NCI-H2107 treated with DMSO at 0.1 percent for 48 hours (cell line): ENCODE results near the gene ARHGAP42.
A peak's percentile ranks its signal among the peaks of the same experiment; 100 is the strongest.

ENCODE experiments used
- DNase-seq: peaks from one replicate; lab custom pipeline; 2025; ENCODE audit not compliant: unreplicated experiment; lab: John Stamatoyannopoulos, UW

The ARHGAP42 gene

DNA sequence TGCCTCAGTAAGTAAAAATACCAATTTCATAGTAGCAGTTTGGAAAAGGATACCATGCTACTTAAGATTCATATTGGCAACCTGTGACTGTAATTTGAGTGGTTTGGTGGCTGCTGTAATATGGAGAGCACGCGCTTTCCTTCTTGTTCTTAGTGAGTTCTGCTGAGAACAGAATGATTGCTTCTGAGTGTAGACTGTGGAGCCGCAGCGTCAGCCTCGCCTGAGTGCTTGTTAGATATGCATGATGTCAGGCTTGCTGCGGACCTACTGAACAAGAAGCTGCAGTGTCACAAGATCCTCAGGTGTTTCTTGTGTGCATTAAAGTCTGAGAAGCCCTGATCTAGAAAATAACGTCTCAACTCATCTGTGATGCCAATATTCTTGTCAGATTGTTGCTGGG, 143.2 kb downstream of the ARHGAP42 start:
- peak; percentile 50 for DNase-seq

DNA sequence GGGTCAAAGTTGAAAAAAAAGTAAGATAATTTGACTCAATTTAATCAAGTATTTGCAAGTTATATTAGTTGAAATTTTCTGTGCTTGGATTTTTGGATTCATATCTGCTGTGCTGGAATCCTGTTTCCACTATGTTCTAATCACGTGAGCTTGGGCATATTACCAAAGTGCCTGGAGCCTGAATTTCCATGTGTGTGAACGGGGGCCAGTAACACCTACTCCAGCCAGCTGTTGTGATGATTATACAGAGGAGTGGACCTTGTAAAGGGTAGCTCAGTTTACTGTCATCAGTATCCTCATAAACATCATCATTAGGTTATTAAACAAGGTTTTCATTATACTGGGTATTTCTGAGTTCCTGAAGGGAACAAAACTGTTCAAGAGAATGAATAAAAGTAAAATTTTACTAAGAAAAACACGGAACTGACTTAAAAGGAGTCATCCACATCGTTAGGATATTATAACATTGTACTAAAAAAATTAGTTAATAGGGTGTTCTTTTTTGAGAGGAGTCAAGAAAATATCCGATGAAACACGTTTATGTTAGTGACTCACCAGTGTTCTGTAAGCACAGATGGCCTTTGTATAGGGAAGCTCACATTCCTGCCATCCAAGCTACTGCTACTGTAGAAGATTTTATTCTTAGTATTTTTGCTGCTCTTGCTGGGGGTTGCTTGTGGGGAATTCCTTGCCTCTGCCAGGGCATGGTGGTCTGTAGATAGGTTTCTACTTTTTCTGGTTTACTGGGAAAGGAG, 144.1 kb downstream of the ARHGAP42 start:
- no peak for DNase-seq

DNA sequence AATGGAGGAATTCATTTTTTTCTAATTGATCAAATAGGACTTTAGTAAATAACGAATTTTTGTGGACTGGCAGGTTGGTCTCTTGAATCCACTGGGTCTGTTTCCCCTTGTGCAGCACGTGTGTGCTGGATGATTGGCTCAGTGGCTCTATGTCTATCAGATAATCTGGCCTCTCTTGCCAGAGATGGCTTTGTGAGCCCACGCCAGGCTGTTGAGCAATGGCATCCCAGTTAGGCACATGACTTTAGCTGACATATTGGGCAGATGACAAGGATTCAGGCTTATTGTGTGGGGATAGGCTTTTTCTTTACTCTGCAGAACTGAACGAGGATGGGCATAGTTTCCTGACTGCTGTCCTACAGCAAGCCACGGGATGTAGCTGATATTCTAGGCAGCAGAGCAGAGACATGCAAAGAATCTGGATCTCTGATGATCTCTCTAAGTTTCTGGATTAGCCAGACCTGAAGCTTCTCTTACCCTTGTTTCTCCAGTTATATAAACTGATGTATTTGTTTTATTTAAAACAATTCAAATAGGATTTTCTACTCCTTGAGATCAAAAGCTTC, 144.9 kb downstream of the ARHGAP42 start:
- DNase-seq: no peak

DNA sequence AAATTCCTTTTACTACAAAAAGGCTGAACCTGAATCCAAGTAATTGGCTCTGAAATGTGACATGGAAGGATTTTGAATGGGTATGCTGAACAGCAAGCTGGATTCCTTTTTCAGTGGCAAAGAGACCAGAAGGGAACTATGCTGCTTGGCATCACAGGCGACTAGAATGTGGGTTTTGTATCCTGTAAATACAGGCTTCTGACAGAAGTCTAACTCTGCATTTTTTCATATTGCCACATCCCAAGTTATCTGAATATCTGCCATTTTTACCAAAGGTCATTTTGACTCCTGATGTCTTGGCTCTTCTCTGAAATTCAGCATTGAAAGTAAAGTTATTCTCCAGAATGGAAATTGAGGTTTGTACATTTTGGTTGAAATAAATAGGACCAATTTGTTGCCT, 145.7 kb downstream of the ARHGAP42 start:
- DNase-seq: no peak

GRCh38 chr11:100833276-100833675, 146.2 kb downstream of the ARHGAP42 start:
- DNase-seq: no peak

DNA sequence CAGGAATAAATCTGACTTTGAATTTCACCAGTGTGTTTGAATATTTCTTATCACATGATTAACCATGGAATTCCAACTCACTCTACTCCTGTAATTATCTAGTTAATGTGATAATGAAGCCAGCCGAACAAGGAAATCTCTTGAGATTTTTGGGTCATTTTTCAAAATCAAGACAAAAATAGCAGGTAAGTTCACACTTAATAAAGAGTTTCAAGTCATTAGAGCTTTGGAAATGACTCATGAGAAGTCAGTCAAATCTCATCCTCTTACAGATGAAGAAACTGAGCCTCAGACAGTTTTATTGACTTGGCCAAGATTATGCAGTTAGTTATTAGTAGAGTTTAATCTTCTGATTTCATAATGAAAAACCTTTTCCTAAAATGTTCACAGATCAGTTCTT, 148.8 kb downstream of the ARHGAP42 start:
- no peak for DNase-seq

- DNase-seq: no peak
Observed at GRCh38 chr11:100837311-100837710, 150.2 kb downstream of the ARHGAP42 start.

GRCh38 chr11:100841711-100842407, 154.8 kb downstream of the ARHGAP42 start:
- no peak for DNase-seq

GRCh38 chr11:100847696-100848216, 160.7 kb downstream of the ARHGAP42 start:
- DNase-seq: no peak

DNA sequence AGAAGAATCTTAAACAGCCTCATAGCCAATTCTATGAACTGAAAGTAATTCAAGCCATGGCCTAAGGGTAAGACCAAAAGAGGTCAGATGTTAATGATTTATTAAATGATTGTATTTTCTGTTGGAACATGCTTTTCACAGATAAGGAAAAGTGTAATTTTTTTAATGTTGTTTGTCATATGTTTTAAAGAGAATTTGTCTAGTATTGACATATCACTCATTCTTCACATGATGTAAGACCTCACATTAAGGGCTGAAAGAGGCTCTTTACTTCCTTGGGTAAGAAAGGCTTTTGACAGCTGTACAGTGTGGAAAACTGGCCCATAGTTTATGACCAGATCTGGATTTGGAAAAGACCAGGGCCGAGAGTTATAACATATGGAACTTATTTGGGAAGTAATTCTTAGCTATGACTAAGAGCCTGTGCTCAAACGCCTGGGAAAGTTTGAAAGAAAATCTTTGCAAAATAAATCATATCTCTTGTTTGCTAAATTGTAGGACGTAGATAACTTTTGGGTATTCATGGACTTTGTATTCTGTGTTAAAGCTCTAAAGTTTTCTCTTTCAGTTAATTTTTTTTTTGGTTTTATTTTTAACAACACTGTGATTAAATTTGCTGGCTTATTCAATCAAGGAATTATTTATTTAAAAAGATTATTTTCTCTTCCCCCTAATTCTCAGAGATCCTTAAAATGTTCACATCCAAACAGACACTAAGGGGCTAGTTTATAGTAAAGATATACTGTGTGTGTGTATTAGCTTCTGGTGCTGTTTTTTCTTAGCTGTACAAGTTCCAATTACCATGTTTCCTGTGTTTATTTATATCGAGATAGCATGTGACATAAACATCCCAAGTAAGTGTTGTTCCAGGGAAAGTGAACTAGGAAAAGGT, 162.2 kb downstream of the ARHGAP42 start:
- no peak for DNase-seq

GRCh38 chr11:100849901-100850235, 162.8 kb downstream of the ARHGAP42 start:
- no peak for DNase-seq

- no peak for DNase-seq
Observed at GRCh38 chr11:100851147-100851546, 164.1 kb downstream of the ARHGAP42 start.

- DNase-seq: no peak
Observed at GRCh38 chr11:100851584-100852152, 164.6 kb downstream of the ARHGAP42 start.

- DNase-seq: peak; percentile 5
Observed at GRCh38 chr11:100855466-100856067, 168.5 kb downstream of the ARHGAP42 start.

GRCh38 chr11:100857236-100858005, 170.3 kb downstream of the ARHGAP42 start:
- no peak for DNase-seq

DNA sequence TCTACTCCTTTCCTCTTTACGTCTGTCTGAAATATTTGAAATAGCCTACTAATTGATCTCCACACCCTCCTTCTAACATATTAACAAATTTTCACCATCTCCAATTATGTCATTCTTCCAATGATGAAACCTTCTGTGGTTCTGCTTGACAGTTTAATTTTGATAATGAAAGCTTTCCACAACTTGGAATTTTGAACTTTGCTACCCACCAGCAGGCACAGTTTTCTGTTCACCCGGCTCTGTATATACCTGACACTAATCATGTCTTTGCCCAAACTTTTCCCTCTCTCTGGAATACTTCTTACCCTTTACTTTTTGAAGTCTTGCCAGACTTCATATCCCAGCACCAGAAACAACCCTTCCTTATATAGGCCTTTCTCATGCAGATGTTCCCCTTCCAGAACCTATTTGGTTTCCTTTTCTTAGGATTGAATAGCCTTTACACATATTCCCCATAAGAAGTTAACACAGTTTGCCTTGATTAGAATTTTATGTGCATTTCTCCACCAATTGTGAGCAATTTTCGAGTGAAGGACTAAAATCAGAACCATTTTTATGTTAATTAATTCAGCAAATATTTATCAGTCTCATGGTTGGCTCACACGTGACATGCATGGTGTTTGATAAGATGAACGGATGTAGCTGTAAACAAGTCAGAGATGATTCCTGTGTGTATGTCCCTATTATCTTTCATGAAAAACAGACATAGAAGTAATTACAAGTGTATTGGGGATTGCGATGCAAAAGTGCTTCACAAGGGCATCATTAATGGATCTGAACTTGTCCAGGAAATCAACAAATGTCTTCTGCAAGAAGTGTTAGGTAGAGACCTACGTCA, 173.4 kb downstream of the ARHGAP42 start:
- DNase-seq: no peak

- no peak for DNase-seq
Observed at GRCh38 chr11:100861212-100861611, 174.1 kb downstream of the ARHGAP42 start.

GRCh38 chr11:100863080-100863581, 176.0 kb downstream of the ARHGAP42 start:
- DNase-seq: peak; percentile 75
